Measurements from ENCODE around the gene PDLIM7.

Gene PDLIM7

DNA sequence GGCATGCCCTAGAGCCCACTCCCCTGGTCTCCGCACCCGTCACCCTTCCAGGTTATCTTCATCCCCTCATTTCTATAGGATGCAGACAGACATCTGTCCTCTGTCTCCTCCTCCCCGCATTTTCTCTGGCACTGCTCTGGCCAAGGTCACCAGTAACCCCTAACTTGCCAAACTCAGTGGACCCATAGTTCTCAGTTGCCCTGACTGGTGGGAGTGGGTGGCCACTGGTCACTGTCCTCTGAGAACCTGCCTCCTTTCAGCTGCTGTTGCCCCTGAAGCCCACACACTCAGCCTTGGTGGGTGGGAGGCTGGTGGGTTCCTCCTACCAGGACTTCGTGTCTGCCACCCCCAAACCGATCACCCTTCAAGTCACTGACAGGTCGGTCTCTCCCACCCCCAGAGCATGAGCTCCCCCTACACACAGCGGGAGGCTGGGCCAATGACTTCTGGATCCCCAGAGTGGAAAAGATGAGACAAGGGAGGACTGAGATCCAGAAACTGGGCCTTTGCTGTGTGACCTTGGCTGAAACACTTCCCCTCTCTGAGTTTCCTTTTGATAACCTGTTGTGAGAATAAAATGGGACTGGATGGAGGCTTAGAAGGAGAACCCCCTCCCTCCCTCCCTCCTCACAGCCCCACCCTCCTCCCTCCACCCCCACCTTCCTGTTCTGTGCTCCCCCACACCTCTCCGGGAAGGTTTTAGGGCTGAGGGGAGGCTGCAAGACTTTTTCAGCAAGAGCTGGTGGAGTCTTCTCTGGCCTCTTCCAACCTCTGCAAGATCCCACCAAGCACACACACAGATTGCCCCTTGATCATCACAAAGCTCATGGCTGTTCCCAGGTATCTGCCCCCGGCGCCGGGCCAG is 21.6 kb downstream of the PDLIM7 start:
- DNase-seq (ENCODE audit: low read depth) = no peak
- no peak overlapping the region for H3K4me3 ChIP-seq (ENCODE audit: low read length)
- no peak for TF ChIP-seq CTCF (conservative IDR thresholded peaks at IDR 0.05; ENCODE audit: low read depth, low read length)

DNA sequence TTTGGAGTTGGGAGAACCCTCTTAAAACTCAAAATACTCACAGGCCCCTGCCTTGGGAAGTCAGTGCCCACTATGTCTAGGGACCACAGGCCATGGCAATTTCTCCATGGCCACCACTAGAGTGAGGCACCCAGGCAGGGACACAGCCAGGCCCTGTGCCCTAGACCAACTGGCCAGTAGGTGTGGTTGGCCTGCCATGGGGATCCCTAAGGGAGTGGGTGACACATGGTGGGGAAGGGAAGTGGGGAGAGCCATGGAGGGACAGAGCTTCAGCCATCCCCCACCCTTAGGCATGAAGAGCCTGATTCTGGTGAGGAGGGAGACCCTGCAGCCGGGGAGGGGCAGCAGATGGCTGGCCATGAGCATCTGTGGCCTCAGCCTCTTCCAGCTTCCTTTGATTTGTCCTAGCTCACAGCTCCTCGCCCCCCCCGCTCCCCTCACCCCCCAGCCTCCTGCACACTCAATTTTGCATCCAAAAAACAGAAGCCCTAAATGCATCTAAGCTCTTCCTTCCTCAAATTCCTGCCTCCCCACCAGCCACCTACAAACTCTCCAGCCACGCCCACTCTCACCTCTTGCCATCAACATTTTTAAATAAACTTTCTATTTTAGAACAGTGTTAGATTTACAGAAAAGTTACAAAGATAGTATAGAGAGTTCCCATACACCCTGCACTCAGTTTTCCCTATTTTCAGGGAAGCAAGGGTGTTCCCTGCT is 22.4 kb downstream of the PDLIM7 start:
- no peak for DNase-seq (ENCODE audit: low read depth)
- no peak for TF ChIP-seq CTCF (conservative IDR thresholded peaks at IDR 0.05; ENCODE audit: low read depth, low read length)
- H3K4me3 ChIP-seq (ENCODE audit: low read length) = no peak overlapping the region

- TF ChIP-seq CTCF (conservative IDR thresholded peaks at IDR 0.05; ENCODE audit: low read depth, low read length) = no peak
- DNase-seq (ENCODE audit: low read depth) = no peak
- no peak overlapping the region for H3K4me3 ChIP-seq (ENCODE audit: low read length)
Measured at GRCh38 chr5:177474002-177474476, 23.4 kb downstream of the PDLIM7 start.

- DNase-seq (ENCODE audit: low read depth) = no peak
- H3K4me3 ChIP-seq (ENCODE audit: low read length) = peak within 1 kb of the TSS; percentile 85
- no peak for TF ChIP-seq CTCF (conservative IDR thresholded peaks at IDR 0.05; ENCODE audit: low read depth, low read length)
Measured at GRCh38 chr5:177473443-177474001, 23.9 kb downstream of the PDLIM7 start, which contains the start of gene DBN1. Gene DBN1 (minus strand): TSS chr5:177473634. CDS start chr5:177473521, 113 bp downstream.

DNA sequence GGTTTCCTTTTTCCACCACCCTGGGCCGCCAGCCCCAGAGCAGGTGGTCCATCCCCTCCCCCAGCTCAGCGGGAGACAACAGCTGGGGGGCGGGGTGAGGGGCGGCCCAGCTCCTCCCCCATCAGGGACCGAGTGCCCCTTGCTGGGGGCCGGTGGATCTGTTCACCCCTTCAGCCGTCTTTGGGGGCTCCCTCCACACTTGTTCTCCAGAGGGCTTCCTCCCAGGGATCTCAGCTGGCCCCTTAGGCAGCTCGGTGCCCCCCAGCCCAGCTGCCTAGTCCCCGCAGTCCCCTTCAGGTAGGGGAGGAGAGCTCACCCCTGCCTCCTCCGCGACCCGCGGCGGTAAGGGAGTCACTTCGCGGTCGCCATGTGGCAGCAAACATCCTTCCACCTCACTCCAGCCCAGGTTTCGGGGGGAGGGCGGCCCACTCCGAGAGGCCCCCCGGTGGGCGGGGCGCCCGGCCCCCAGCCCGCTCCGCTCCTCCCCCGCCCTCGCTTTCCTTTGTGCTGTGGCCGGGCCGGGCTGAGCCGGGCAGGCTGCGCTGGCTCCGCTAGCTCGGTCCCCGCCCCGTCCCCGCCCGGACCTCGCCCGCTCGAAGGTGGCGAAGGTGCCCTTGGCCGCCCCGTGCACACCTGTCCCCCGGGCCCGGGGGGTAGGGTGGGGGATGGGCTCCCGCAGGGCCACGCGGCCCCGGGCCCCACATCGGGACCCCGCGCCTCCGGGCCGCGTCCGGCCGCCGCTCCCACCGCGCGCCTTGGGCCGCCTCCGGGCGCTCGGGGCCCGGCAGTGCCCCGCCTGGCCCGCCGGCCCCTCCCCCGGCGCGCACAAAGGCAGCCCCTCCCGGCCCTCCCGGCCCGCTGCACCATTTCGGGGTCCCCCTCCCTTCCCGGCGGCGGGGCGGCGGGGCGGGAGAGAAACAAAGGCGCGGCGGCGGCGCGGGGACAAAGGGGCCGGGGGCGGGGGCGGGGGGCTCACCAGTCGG is 24.7 kb downstream of the PDLIM7 start:
- peak overlapping the region; percentile 85 for H3K4me3 ChIP-seq (ENCODE audit: low read length)
- no peak for TF ChIP-seq CTCF (conservative IDR thresholded peaks at IDR 0.05; ENCODE audit: low read depth, low read length)
- DNase-seq (ENCODE audit: low read depth) = no peak

DNA sequence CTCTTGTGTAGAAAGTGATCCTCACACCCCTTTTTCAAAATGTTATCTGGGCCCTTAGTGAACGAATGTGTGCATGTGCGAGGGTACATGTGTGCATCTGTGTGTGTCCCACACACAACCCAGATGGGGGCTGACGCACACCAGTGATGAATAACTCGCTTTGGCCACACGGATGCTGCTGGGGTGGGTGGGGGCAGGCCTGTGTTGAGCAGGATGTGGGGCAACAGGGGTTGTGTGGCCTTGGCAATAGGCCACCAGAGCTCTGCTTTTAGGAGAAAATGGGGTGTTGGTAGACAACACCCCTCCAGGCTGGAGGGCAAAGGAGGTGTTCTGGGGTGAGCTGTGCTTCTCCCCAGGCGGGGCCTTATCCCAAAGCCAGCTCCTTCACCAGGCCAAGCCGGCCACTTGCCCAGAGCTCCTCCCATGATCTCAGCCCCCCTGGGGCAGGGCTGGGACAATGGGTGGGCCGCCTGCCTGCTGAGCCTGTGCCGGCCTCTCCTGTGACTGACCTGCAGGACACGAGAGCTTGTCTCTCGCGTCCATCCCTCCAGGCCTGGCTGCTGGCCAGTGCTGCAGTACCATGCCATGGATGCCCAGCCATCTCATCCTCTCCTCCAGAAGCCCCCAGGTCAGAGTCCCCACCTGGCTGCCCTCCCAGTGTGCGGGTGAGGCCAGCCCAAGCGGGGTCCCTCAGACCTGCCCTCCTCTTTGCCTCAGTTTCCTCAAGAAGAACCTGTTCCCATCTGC is 25.6 kb downstream of the PDLIM7 start:
- H3K4me3 ChIP-seq (ENCODE audit: low read length) = peak overlapping the region; percentile 85
- DNase-seq (ENCODE audit: low read depth) = no peak
- no peak for TF ChIP-seq CTCF (conservative IDR thresholded peaks at IDR 0.05; ENCODE audit: low read depth, low read length)

Data from retinal pigment epithelial cell (primary cell).